Dermis blood vessel endothelial cell (primary cell): ENCODE results near the gene ZNF527. TPM values are rescaled to one million over a fixed set of nuclear protein-coding genes. Genes with fewer than 3 reads are reported as not detected.
"Not testable (repeated sequence)": the region's sequence is repeated elsewhere in the genome, so short reads cannot be mapped to it uniquely, and the experiment has no call there.

Experiments used
- DNase-seq: peaks from one replicate; pipeline ENCODE4 v3.0.0; 2010
- total RNA-seq: library from RNA; depleted of rRNA; stranded (reverse); fragments of >200 nt; gene quantifications from 2 replicates; pipeline ENCODE4 v1.2.3, GENCODE V29; 2014

ZNF527 gene
- total RNA-seq = 5.0 and 6.0 TPM in 2 replicates

DNA sequence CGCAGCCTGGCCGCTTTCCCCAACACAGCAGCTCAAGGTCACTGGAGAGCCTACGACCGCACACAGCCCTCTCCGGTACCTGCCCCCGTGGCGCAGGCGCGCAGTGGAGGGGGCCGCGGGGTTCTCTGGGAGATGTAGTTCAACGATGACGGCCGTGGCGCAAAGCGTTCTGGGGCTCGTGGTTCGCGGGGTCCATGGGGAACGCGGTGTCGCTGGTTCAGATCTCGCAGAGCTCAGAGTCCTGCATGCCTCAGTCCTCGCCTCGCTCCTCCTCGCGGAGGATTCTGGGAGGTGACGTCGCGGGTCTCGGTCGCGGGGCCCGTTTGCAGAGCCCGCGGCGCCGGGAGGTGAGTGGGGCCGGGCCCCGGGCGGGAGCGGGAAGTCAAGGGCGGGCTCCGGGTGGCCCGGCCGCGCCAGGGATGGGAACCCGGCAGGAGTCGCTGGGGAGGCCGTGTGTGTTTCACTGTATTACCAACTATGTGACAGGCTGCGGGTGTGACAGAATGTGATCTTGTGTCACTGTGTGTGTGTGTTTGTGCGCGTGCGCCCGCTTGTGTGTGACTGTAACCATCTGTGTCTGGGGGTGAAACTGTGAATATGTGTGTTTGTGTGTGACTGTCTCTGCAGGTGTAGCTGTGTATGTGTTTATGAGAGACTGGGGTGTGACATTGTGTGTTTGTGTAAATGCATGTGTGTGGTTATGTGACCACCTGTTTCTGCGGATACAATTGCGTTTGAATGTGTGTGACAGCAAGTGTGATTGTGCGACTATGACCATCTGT is at the start of gene ZNF527:
ZNF527 (plus strand) TSS at position 220 of the 782 bp plus-strand sequence. CDS start 3,100 bp downstream, outside the sequence.
- DNase-seq = peak; percentile 99

GRCh38 chr19:37329686-37330085 is 41.2 kb upstream of the ZNF527 start:
- DNase-seq = peak; percentile 32

DNA sequence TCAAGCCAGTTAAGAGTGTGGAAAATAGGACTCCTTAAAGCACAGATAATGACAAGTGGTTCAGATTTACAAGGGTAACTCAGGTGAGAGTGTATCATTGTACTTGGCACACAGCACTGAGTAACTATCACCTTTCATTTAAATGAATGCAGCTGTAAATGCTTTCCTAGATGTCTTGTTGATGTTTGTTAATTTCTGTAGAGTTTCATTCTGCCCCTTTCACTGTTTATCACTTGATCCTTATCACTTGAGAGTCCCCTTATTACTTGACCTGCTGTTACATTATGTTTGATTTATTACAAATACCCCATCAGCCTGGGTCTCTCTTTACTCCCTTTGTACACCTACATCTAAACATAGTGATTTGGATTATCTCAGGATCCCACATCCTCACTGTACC is 38.1 kb upstream of the ZNF527 start:
- DNase-seq = no peak

GRCh38 chr19:37333457-37333856 is 37.4 kb upstream of the ZNF527 start:
- peak; percentile 61 for DNase-seq

- peak; percentile 94 for DNase-seq
These were observed 36.5 kb upstream of the ZNF527 start for GRCh38 chr19:37334179-37335071.

GRCh38 chr19:37342753-37343152 is 28.1 kb upstream of the ZNF527 start:
- DNase-seq = no peak

GRCh38 chr19:37346091-37346490 is 24.8 kb upstream of the ZNF527 start:
- DNase-seq = no peak

DNA sequence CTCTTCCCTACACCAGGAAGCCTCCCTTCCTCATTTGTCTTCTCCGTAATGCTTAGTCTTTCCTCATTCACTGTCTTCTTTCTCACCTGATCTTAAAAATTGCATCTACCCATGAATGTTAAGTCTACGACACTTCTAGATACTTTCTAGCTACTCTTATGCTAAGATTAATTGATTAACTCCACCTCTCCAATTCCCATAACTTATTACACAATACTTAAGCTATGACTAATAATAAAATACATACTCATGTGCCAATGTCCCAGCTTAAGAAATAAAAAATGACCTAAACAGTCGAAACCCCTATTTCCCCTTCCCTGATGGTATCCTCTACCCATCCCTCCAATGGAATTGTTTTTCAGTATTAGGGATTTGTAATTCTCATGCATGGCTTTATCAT is 22.8 kb upstream of the ZNF527 start:
- no peak for DNase-seq

DNA sequence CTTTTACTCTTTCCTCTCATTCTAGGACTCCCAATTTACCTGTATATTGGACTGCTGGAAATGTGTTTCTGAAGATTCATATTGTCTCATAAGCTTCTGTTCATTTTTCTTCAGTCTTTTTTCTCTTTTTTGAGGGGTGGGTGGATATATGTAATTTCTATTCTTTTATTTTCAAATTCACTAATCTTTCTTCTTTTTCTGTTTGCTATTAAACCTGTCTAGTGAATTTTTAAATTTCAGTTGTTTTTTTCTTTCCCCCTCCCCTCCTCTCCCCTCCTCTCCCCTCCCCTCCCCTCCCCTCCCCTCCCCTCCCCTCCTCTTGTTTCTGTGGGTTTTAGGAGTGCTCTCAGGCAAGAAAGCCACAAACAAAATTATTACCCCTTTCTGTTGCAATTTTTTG is 16.9 kb upstream of the ZNF527 start:
- DNase-seq = no peak

DNA sequence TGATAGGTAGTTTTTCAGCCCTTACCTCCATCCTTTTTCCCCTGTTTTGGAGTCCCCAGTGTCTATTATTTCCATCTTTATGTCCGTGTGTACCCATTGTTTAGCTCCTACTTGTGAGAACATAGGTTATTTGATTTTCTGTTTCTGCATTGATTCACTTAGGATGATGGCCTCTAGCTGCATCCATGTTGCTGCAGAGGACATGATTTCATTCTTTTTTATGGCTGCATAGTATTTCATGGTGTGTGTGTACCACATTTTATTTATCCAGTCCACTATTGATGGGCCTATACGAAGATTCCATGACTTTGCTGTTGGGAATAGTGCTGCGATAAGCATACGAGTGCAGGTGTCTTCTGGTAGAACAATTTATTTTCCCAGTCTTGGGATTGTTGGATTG is 15.0 kb upstream of the ZNF527 start:
- no peak for DNase-seq

- DNase-seq = peak; percentile 95
These were observed 8.9 kb upstream of the ZNF527 start for GRCh38 chr19:37361994-37362393.

- peak; percentile 56 for DNase-seq
These were observed 8.2 kb upstream of the ZNF527 start for GRCh38 chr19:37362733-37363132.

DNA sequence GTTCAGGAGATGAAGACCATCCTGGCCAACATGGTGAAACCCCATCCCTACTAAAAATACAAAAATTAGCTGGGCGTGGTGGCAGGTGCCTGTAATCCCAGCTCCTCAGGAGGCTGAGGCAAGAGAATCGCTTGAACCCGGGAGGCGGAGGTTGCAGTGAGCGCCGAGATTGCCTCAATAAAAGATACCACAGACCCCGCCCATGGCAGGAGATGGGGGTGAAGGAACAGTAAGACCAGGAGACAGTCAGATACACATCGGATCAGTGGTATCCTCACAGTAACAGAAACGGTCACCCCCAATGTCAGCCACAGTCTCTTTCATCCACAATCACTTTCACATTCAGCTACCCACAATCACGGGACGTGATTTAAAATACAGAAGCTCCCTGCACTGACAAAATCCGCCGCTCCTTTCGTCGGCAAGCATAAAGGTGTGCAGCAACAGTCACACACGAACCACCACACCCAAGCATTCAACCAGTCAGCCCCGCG is 466 bp upstream of the ZNF527 start:
- not testable (repeated sequence) for DNase-seq

DNA sequence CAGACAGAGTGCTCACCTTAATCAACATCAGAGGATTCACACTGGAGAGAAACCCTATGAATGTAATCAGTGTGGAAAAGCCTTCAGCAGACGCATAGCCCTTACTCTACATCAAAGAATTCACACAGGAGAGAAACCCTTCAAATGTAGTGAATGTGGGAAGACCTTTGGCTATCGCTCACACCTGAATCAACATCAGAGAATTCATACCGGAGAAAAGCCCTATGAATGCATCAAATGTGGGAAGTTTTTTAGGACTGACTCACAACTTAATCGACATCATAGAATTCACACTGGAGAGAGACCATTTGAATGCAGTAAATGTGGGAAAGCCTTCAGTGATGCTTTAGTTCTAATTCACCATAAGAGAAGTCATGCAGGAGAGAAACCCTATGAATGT is 18.3 kb downstream of the ZNF527 start:
- no peak for DNase-seq

GRCh38 chr19:37391399-37391798 is 20.5 kb downstream of the ZNF527 start:
- DNase-seq = not testable (repeated sequence)

GRCh38 chr19:37401078-37401477 is 30.2 kb downstream of the ZNF527 start:
- DNase-seq = no peak

GRCh38 chr19:37403403-37403802 is 32.5 kb downstream of the ZNF527 start:
- DNase-seq = no peak

- not testable (repeated sequence) for DNase-seq
These were observed 35.4 kb downstream of the ZNF527 start for GRCh38 chr19:37406140-37406846.

GRCh38 chr19:37412700-37413099 is 41.8 kb downstream of the ZNF527 start:
- no peak for DNase-seq

GRCh38 chr19:37413313-37414084 is 42.6 kb downstream of the ZNF527 start:
- DNase-seq = peak; percentile 5
